Tibial artery (tissue), 4 donors: ENCODE data around the gene IL1F10.

Source experiments
- DNase-seq, 2 donors: peaks; one replicate each; pipeline ENCODE4 v3.0.0-alpha.2; 2019
- H3K27ac ChIP-seq, 2 donors: fragments of 200-600 bp; sonication (generic) in 1 of 2; 1 replicate in 1 of 2; 2 replicates in 1 of 2; pipeline ENCODE4 v1.5.1; 2018 to 2019; ENCODE audit warnings: mild to moderate bottlenecking in 1 of 2
- H3K27me3 ChIP-seq, 2 donors: fragments of 200-600 bp; sonication (generic) in 1 of 2; one replicate each; pipeline versions ENCODE4 v1.5.1 to v1.6.0; 2016 to 2019
- H3K36me3 ChIP-seq, 3 donors: fragments of 200-600 bp; sonication (generic) in 2 of 3; one replicate each; pipeline ENCODE4 v1.5.1; 2016 to 2019; ENCODE audit warnings: mild to moderate bottlenecking in 2 of 3
- H3K4me1 ChIP-seq, 4 donors: fragments of 200-600 bp; sonication (generic) in 2 of 4; 1 replicate in 3 of 4; 2 replicates in 1 of 4; pipeline ENCODE4 v1.5.1; 2016 to 2019
- H3K4me3 ChIP-seq, 2 donors: fragments of 200-600 bp; sonication (generic) in 1 of 2; 1 replicate in 1 of 2; 2 replicates in 1 of 2; pipeline ENCODE4 v1.5.1; 2018 to 2019; ENCODE audit warnings: mild to moderate bottlenecking in 2 of 2
- H3K9me3 ChIP-seq, 3 donors: fragments of 200-600 bp; sonication (generic) in 1 of 3; one replicate each; pipeline ENCODE4 v1.5.1; 2016 to 2019
- intact Hi-C: fragments of 100-400 bp; cut with DNase I; formaldehyde crosslinking; loops from one replicate; pipeline ENCODE4 v1.15.0; 2023; ENCODE audit warnings: low total_unique reads
- TF ChIP-seq, protein P1 (sequence below), 2 experiments: fragments of 200-600 bp in 1 of 2; fragments of 450-650 bp in 1 of 2; IDR thresholded peaks; one replicate each; pipeline ENCODE4 v1.5.1; 2017 to 2019; ENCODE audit warnings: antibody characterized with exemption in 2 of 2, mild to moderate bottlenecking in 1 of 2, moderate library complexity in 1 of 2

Gene IL1F10

GRCh38 chr2:113098041-113098440 lies 30.3 kb downstream of the IL1F10 start:
- H3K27ac ChIP-seq: no peak overlapping the region
- H3K9me3 ChIP-seq: no peaks in the 10 kb centered on the region
- TF ChIP-seq, protein P1, sequence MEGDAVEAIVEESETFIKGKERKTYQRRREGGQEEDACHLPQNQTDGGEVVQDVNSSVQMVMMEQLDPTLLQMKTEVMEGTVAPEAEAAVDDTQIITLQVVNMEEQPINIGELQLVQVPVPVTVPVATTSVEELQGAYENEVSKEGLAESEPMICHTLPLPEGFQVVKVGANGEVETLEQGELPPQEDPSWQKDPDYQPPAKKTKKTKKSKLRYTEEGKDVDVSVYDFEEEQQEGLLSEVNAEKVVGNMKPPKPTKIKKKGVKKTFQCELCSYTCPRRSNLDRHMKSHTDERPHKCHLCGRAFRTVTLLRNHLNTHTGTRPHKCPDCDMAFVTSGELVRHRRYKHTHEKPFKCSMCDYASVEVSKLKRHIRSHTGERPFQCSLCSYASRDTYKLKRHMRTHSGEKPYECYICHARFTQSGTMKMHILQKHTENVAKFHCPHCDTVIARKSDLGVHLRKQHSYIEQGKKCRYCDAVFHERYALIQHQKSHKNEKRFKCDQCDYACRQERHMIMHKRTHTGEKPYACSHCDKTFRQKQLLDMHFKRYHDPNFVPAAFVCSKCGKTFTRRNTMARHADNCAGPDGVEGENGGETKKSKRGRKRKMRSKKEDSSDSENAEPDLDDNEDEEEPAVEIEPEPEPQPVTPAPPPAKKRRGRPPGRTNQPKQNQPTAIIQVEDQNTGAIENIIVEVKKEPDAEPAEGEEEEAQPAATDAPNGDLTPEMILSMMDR (IDR thresholded peaks at IDR 0.05): no peak
- no peak overlapping the region for H3K4me3 ChIP-seq
- intact Hi-C loops: no loop called here
- DNase-seq: no peak
- no peaks in the 10 kb centered on the region for H3K4me1 ChIP-seq
- H3K36me3 ChIP-seq: no peaks in the 10 kb centered on the region
- H3K27me3 ChIP-seq: no peaks in the 10 kb centered on the region

GRCh38 chr2:113098532-113098931 lies 30.8 kb downstream of the IL1F10 start:
- DNase-seq: no peak

GRCh38 chr2:113102133-113102532 lies 34.4 kb downstream of the IL1F10 start:
- no peak for DNase-seq
- H3K4me1 ChIP-seq: no peaks in the 10 kb centered on the region
- H3K4me3 ChIP-seq: no peak overlapping the region
- intact Hi-C loops: no loop called here
- H3K9me3 ChIP-seq: no peaks in the 10 kb centered on the region
- H3K27ac ChIP-seq: no peak overlapping the region
- no peaks in the 10 kb centered on the region for H3K27me3 ChIP-seq
- TF ChIP-seq, protein P1 (IDR thresholded peaks at IDR 0.05): no peak
- no peaks in the 10 kb centered on the region for H3K36me3 ChIP-seq

More at GRCh38 chr2:113098532-113098931, 30.8 kb downstream of the IL1F10 start:
- H3K9me3 ChIP-seq: no peaks in the 10 kb centered on the region
- H3K4me3 ChIP-seq: no peak overlapping the region
- no peaks in the 10 kb centered on the region for H3K36me3 ChIP-seq
- no peaks in the 10 kb centered on the region for H3K4me1 ChIP-seq
- no peaks in the 10 kb centered on the region for H3K27me3 ChIP-seq
- intact Hi-C loops: no loop called here
- H3K27ac ChIP-seq: no peak overlapping the region
- TF ChIP-seq, protein P1 (IDR thresholded peaks at IDR 0.05): no peak

GRCh38 chr2:113103277-113103676 lies 35.5 kb downstream of the IL1F10 start:
- intact Hi-C loops: no loop called here
- no peak overlapping the region for H3K27ac ChIP-seq
- no peak for DNase-seq
- H3K36me3 ChIP-seq: no peaks in the 10 kb centered on the region
- H3K4me1 ChIP-seq: no peaks in the 10 kb centered on the region
- H3K27me3 ChIP-seq: no peaks in the 10 kb centered on the region
- TF ChIP-seq, protein P1 (IDR thresholded peaks at IDR 0.05): no peak
- H3K4me3 ChIP-seq: no peak overlapping the region
- no peaks in the 10 kb centered on the region for H3K9me3 ChIP-seq

- no peaks in the 10 kb centered on the region for H3K9me3 ChIP-seq
- no peaks in the 10 kb centered on the region for H3K36me3 ChIP-seq
- intact Hi-C loops: no loop called here
- H3K27me3 ChIP-seq: no peaks in the 10 kb centered on the region
- no peak for DNase-seq
- no peak overlapping the region for H3K4me3 ChIP-seq
- H3K4me1 ChIP-seq: no peaks in the 10 kb centered on the region
- TF ChIP-seq, protein P1 (IDR thresholded peaks at IDR 0.05): no peak
- H3K27ac ChIP-seq: no peak overlapping the region
Measured at GRCh38 chr2:113104054-113104611, 36.4 kb downstream of the IL1F10 start.
